GM18907 (cell line): ENCODE results near the gene EVPLL.
"Not testable (repeated sequence)": the region's sequence is repeated elsewhere in the genome, so short reads cannot be mapped to it uniquely, and the experiment has no call there.

Experiments
- ATAC-seq: cut with Tn5 transposase; IDR thresholded peaks from one replicate; pipeline ENCODE4 v1.9.1; 2021; ENCODE audit warnings: mild to moderate bottlenecking, moderate library complexity; ENCODE audit not compliant: unreplicated experiment

EVPLL gene

DNA sequence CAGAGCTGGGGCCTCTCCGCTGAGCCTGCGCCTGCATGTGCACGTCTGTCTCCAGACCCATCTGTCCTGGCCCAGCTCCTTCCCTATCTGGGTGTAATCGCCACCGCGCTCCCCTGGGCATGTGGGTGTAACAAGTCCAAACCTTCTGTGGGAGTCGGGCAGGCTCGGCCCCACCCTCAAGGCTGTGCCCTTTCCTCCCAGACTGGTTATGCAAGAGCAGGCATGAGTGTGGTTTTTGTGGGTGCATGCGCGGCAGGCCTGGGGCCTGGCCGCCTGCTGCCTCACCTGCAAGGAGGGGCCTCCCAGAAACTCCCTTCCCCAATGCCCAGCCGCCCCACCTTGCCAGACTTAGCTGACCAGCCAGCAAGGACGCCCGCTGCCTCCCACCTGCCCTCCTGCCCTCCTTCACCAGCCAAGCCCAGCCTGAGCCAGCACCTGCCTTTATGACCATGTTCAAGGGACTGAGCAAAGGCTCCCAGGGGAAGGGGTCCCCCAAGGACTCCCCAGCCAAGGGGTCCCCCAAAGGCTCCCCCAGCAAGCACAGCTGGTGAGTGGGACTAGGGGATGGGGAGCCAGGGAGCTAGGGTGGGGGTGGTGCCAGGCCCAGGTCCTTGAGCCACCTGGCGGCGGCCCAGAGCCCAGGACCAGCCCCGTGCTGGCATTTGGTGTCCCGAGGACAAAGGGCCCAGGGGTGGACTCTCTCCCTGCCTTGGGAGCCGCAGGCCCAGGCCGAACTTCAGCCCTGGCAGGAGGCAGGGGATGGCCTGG lies at the start of gene EVPLL:
Gene EVPLL (plus strand): TSS at position 342 of the 768 bp plus-strand sequence. CDS start 3,160 bp downstream, outside the sequence.
- no peak for ATAC-seq

DNA sequence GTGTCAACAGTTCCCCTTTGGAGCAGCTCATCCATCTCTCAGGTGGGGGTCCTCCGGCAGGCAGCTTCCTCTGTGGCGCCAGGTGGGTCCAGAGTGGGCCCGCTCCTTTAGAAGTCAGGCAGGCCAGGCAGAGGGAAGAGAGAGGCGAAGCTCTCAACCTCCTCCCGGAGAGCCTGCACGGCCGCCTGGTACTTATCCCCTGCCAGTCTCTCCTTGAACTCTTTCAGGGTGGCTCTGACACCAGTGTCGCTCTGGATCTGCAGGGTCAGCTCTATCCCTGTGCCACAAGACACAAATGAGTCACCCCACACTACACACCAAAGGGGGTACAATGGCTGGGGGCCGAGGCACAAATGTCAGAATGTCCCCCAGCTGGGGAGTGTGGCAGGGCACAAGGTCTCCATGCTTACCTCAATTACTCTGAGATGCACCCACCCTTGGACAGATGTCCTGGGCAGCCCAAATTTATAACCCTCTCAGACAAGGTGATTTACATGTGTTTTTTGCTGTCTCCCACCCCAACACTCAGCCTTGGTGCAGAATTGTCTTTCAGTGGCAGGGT lies 48.9 kb upstream of the EVPLL start:
- ATAC-seq, result no peak

DNA sequence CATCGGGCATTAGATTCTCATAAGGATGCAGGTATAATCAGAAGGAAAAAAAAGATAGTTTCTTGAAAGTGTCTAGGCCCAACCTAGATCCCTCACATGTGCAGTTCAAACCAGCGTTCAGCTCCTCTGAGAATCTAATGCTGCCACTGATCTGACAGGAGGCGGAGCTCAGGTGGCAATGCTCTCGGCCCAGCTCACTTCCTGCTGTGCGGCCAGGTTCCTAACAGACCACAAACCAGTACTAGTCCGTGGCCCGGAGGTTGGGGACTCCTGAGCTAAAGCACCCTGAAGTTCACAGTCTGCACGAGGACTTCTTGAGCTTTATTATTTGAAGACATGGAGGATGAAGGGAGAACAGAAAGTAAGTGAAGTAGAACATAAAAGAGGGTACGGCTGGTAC lies 45.7 kb upstream of the EVPLL start:
- ATAC-seq, result no peak

DNA sequence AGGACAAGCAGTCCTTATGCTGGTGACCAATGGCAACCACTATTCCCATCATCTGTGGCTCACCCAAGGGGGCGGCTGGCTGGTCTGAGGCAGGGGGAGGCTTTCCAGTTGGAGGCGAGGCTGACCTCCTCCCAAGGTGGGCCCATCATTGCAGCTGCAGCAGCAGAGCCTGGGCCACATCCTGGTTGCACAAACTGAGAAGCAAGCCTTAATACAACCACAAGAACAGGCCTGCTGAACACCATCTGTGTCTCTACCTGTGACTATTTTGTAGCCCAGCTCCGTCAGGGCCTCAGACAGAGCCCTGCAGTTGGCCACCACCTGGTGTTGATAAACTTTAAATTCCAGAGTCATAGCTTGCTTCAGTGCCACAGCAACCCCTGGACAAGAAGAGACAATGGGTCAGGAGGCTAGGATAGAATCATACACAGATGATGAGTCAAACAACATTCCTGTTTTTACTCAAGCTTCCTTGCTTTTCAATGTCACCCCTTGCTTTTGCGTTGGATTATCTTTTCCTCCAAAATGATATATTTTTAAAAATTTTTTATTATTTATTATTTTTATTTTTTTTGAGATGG lies 44.6 kb upstream of the EVPLL start:
- no peak for ATAC-seq

DNA sequence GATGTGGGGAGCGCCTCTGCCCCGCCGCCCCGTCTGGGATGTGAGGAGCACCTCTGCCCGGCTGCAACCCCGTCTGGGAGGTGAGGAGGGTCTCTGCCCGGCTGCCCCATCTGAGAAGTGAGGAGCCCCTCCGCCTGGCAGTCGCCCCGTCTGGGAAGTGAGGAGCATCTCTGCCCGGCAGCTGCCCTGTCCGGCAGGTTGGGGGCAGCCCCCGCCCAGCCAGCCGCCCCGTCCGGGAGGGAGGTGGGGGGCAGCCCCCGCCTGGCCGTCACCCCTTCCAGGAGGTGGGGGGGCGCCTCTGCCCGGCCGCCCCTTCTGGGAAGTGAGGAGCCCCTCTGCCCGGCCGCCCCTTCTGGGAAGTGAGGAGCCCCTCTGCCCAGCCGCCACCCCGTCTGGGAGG lies 39.4 kb upstream of the EVPLL start:
- not testable (repeated sequence) for ATAC-seq

DNA sequence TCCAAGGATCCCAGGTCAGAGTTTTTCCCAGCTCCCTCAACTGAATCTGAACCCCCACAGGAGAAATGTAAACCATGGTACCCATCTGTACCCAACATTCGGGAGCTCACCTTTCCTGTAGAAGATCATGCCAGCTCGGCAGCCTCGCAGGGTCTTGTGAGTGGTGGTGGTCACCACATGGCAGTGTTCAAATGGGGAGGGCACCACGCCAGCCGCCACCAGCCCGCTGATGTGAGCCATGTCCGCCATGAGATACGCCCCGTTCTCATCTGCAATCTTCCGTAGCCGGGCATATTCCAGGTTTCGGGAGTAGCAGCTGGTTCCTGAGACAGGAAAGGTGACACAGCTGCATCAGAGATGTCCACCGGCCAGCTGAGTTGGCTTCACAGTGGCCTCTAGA lies 37.6 kb upstream of the EVPLL start:
- ATAC-seq, result no peak

DNA sequence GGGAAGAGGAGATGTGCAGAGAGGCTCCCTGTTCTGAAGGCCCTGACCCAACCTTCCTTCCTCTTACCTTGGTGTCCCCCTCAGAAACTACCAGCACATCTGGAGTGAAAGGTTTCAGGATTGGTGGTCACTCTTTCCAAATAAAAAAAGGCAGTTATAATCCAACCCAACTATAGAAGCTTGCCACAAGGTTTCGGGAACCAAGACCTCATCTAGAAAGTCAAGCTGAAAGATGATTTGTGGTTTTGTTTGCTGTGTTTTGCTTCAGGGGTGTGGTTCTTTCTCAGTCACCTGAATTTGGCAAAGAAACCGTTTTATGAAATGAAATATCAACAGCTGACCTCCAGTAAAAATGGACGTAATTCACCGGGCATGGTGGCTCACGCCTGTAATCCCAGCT lies 33.6 kb upstream of the EVPLL start:
- no peak for ATAC-seq

DNA sequence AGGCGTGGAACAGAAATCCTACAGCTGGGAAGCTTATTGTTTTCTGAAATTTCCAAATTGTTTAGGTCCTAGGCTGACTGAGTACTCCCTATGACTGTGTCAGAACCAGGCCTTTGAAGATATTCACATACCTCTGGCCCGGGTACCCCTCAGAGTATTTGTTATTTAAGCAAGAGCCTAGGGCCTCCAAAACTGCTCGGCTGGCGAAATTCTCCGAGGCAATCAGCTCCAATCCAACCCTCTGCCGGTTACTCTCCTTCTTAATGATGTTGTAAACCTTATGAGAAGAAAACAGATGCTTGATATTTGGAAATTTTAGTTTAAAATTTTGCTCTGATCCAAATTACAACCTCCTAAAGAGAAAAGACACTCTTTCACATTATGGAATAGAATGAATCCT lies 24.0 kb upstream of the EVPLL start:
- no peak for ATAC-seq

DNA sequence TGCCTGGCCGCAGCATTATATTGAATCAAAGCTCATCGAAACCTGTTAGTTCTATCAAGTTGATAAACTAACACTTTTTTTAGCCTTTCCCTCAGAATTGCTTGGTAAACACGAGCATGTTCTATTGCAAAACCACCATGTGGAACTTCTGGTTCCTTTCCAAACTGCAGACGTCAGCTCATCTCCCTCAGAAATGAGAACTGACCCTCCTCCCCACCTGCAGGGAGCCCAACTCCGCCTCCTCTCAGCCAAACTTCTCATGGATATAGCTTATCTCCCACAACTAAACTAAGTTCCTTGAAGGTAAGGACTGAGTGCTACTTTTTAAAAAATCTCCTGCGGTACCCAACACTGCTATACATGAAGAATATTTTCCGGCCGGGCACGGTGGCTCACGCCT lies 21.0 kb upstream of the EVPLL start:
- no peak for ATAC-seq

DNA sequence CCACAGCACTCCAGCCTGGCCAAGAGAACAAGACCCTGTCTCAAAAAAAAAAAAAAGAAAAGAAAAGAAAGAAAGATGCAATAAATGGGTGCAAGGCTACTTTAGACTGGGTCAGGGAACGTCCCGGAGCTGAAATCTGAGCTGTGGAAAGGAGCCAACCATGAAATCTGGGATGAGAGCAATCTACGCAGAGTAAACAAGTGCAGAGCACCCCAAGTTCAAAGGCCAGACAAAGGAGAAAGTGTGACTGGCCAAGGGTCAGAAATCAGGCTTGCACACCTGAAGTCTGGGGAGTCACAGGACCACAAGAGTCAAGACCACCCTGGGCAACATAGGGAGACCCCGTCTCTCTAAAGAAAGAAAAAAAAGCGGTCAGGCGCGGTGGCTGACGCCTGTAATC lies 17.1 kb upstream of the EVPLL start:
- ATAC-seq, result no peak

DNA sequence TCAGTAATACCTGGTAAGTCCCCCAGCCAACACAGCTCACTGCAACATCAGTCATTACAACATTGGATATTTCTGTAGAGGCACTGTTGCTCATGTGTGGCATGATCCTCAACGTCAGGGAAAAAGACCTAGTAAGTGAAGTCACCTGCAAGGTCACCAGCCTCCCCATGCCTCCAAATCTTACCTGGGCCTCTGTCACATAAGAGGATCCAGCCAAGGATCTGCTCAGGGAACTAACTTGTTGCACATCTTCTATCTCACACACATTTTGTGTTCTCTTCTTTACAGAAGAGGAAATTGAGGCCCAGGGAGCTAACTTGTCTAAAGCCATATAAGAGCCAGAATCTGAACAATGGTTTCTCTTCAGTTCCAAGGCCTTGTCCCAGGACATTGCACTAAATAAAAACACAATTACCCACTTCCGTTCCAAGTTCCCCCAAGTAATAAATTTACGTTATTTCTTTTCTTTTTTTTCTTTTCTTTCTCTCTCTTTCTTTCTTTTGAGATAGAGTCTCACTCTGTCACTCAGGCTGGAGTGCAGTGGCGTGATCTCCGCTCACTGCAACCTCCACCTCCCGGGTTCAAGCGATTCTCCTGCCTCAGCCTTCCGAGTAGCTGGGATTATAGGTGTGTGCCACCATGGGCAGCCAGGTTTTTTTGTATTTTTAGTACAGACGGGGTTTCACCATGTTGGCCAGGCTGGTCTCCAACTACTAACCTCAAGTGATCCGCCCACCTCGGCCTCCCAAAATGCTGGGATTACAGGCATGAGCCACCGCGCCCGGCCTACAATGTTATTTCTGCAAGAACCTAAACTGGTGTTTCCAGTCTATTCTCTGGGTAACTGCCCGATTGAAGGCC lies 15.5 kb upstream of the EVPLL start:
- ATAC-seq, result no peak

DNA sequence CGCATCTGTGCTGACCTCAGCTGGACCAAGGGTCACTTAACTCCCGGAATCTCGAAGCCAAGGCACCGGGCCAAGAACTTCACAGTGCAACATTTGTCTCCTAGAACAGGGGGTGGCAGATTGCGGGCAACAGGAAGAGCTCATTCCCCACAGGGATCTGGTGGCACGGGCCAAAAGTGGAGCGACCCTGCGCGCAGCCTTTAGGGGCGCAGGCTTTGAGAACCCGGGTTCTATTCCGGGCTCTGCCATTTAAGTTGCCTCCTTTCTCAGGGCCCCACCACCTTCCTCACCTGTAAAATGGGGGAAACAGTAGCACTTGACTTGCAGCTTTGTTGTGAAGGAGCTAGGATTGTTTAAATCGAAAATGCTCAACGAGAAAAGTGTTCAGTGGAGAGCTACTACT lies 14.9 kb upstream of the EVPLL start:
- peak; percentile 9 for ATAC-seq

DNA sequence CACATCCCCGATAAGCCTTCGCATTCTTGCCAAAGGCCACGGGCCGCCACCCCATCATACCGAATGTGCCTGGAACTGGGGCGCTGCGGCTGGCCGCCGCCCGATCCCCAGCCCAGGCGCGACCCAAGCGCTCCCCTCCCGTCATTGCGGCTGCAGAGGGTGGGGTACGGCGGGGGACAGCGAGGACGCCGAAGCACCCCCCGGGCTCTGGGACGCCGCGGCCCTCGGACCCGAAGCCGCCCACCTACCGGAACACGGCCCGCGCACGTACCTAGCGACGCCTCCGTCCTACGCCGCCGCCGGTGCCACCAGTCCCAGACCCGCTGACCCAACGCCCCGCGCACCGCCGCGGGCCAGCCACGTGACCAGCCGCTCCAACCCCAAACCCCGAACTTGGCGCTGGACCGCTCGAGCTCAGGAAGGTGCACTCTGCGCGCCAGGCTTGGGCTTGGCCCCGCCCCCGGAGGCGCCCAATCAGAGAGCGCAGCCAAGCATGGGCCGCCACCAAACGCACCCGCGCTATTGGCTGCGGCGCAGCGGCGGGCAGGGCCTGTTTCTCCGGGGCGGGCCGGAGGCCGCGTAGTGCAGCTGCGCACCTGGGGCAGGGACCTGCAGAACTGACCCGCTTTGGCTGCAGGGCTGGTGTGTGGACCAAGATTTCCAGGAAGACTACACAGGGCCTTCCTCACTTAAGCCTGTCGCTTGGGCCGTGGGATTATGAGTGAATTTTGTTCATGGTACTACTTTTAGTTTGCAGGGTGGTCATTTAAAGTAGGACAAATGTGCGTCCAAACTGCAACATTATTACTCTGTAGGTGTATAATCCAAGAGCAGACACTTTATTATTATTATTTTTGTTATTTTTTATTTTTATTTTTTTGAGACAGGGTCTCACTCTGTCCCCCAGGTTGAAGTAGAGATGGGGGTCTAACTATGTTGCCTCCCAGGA lies 14.2 kb upstream of the EVPLL start, which contains the start of gene SHMT1:
Gene SHMT1 (minus strand): TSS at position 450 of the 949 bp plus-strand sequence. CDS start 7,569 bp downstream, outside the sequence.
- ATAC-seq, result peak; percentile 95

DNA sequence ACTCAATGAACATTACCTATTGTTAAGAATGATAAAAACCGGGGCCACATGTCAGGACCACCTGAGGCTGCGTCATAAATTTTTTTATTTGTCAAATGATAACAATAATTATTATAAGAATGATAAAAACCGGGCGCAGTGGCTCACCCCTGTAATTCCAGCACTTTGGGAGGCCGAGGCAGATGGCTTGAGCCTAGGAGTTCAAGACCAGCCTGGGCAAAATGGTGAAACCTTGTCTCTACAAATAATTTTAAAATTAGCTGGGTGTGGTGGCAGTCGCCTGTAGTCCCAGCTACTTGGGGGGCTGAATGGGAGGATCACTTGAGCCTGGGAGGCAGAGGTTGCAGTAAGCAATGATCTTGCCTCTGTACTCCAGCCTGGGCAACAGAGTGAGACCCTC lies 13.4 kb upstream of the EVPLL start:
- no peak for ATAC-seq

DNA sequence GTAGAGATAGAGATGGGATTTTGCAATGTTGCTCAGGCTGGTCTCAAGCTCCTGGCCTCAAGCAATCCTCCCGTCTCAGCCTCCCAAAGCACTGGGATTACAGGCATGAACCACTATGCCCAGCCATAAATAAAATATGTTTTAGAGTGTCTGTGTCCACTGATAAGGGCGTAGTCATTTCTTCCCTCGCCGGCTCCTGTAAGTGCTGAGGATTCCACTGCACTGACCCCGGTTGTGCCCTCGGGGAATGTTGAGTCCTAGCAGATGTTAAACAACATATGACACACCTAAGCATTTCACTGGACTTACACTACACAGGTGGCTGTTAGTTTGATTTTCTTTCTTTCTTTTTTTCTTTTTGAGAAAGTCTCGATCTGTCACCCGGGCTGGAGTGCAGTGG lies 8.6 kb upstream of the EVPLL start:
- ATAC-seq, result no peak

DNA sequence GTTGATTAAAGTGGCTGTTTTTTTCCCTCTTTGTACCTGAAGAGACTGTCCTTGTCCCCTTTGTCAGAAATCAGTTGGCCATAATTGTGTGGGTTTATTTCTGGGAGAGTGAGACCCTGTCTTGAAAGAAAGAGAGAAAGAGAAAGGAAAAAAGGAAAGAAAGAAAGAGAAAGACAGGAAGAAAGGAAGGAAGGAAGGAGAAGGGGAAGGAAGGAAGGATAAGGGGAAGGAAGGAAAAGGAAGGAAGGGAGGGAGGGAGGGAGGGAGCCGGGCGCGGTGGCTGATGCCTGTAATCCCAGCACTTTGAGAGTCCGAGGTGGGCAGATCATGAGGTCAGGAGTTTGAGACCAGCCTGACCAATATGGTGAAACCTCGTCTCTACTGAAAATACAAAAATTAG lies 6.8 kb upstream of the EVPLL start:
- ATAC-seq, result no peak

DNA sequence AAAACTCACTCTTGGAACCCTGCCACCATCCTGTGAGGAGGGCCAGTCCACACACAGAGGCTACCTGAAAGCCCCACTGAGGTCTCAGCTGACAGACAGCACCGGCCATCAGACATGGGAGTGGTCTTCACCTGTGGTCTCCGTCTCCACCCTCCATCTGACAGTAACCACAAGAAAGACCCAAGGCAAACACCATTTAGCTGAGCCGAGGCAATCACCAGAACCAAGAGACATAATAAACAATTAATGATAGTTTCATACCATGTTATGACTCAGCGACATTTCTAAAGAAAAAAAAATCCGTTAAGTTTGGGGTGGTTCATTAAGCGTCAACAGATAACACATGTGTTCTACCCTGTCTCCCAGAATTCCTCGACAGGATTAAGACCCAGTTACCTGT lies 6.1 kb upstream of the EVPLL start:
- ATAC-seq, result no peak

DNA sequence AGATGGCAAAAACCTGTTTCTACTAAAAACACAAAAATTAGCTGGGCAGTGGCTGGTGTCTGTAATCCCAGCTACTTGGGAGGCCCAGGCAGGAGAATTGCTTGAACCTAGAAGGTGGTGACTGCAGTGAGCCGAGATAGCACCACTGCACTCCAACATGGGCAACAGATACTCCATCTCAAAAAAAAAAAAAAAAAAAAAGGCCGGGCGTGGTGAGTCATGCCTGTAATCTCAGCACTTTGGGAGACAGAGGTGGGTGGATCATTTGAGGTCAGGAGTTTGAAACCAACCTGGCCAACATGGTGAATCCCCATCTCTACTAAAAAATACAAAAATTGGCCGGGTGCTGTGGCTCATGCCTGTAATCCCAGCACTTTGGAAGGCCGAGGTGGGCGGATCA lies 4.4 kb upstream of the EVPLL start:
- ATAC-seq, result not testable (repeated sequence)

DNA sequence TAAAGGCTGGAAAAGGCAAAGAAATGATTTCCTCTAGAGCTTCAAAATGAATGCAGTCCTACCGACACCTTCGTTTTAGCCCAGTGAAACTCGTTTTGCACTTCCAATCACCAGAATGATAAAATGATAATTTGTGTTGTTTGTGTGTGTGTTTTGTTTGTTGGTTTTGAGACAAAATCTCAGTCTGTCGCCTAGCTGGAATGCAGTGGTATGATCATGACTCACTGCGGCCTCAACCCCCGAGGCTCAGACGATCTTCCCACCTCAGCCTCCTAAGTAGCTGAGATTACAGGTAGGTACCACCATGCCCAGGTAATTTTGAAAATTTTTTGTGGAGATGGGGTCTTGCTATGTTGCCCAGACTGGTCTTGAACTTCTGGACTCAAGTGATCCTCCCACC lies 3.4 kb upstream of the EVPLL start:
- ATAC-seq, result no peak

DNA sequence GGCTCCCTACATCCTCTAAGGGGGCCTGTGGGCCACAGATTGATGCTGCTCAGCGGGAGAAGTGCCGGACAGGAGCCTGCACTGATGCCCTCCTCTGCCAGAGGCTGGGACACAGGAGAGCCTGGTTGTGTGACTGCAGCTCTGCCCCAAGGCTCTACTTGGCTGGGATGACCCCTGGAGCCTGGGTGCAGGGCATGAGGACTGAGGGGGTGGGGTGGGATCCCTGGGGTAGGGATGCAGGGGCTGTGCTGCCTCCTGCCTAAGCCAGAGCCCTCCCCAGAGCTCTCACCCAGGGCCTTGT lies 577 bp downstream of the EVPLL start:
- ATAC-seq, result no peak
